ENCODE measurements around the gene VASH2.
"Not testable (repeated sequence)": the region's sequence is repeated elsewhere in the genome, so short reads cannot be mapped to it uniquely, and the experiment has no call there.

Gene VASH2

GRCh38 chr1:212984522-212985291 lies 34.4 kb downstream of the VASH2 start:
- no peak for TF ChIP-seq CTCF (IDR thresholded peaks at IDR 0.05; ENCODE audit: low read length, missing control alignments)
- H3K4me3 ChIP-seq (replicated peaks; ENCODE audit: low read depth, low read length): no peak overlapping the region
- no peak for DNase-seq (ENCODE audit: low read depth)

- DNase-seq (ENCODE audit: low read depth): no peak
- TF ChIP-seq CTCF (IDR thresholded peaks at IDR 0.05; ENCODE audit: low read length, missing control alignments): no peak
Measured at GRCh38 chr1:212986551-212986950, 36.2 kb downstream of the VASH2 start.

GRCh38 chr1:212987702-212988322 lies 37.5 kb downstream of the VASH2 start:
- peak; percentile 33 for DNase-seq (ENCODE audit: low read depth)
- TF ChIP-seq CTCF (IDR thresholded peaks at IDR 0.05; ENCODE audit: low read length, missing control alignments): no peak
- no peak overlapping the region for H3K4me3 ChIP-seq (replicated peaks; ENCODE audit: low read depth, low read length)

More at GRCh38 chr1:212986551-212986950, 36.2 kb downstream of the VASH2 start:
- H3K4me3 ChIP-seq (replicated peaks; ENCODE audit: low read depth, low read length): no peak overlapping the region

GRCh38 chr1:212990276-212990675 lies 39.9 kb downstream of the VASH2 start:
- TF ChIP-seq CTCF (IDR thresholded peaks at IDR 0.05; ENCODE audit: low read length, missing control alignments): no peak
- no peak overlapping the region for H3K4me3 ChIP-seq (replicated peaks; ENCODE audit: low read depth, low read length)
- no peak for DNase-seq (ENCODE audit: low read depth)

- not testable (repeated sequence) for H3K4me3 ChIP-seq (replicated peaks; ENCODE audit: low read depth, low read length); DNase-seq (ENCODE audit: low read depth)
Measured at GRCh38 chr1:212993960-212994359, 43.6 kb downstream of the VASH2 start.

- H3K4me3 ChIP-seq (replicated peaks; ENCODE audit: low read depth, low read length): no peak overlapping the region
- DNase-seq (ENCODE audit: low read depth): no peak
- no peak for TF ChIP-seq CTCF (IDR thresholded peaks at IDR 0.05; ENCODE audit: low read length, missing control alignments)
Measured at GRCh38 chr1:212994926-212995325, 44.6 kb downstream of the VASH2 start.

- DNase-seq (ENCODE audit: low read depth): no peak
- no peak overlapping the region for H3K4me3 ChIP-seq (replicated peaks; ENCODE audit: low read depth, low read length)
- TF ChIP-seq CTCF (IDR thresholded peaks at IDR 0.05; ENCODE audit: low read length, missing control alignments): no peak
Measured at GRCh38 chr1:213003256-213003655, 52.9 kb downstream of the VASH2 start.

Measured in fibroblast of pulmonary artery (primary cell).